Caco-2 (cell line): ENCODE data around the gene AFAP1L2. TPM values are rescaled to one million over a fixed set of nuclear protein-coding genes. Genes with fewer than 3 reads are reported as not detected.
A peak's percentile ranks its signal among the peaks of the same experiment; 100 is the strongest.

ENCODE experiments used
- BruUV-seq: library from RNA; stranded (reverse); fragments of 400-500 nt; replicated peaks from 2 replicates; lab custom pipeline; 2021; lab: Mats Ljungman, UMichigan
- CTCF ChIA-PET: fragments of 300-600 bp; sonication (Branson Sonifier 250); formaldehyde crosslinking; loops from one replicate; lab custom pipeline; 2022; ENCODE audit warnings: antibody characterized with exemption; lab: Charles Lee
- POLR2A ChIA-PET: fragments of 300-600 bp; sonication (Branson Sonifier 250); formaldehyde crosslinking; loops from one replicate; lab custom pipeline; 2022; ENCODE audit warnings: antibody characterized with exemption; lab: Charles Lee
- DNase-seq, 2 experiments: peaks; one replicate each; pipeline versions ENCODE4 v3.0.0 to v3.0.0-alpha.2; 2020 to 2022
- H3K27me3 ChIP-seq: replicated peaks from 2 replicates; pipeline ENCODE4 v1.6.0; 2011; ENCODE audit warnings: low read length; ENCODE audit not compliant: control insufficient read depth, insufficient read depth
- H3K36me3 ChIP-seq: 2 replicates; pipeline ENCODE4 v1.5.1; 2011; ENCODE audit warnings: low read length; ENCODE audit not compliant: control insufficient read depth, insufficient read depth
- H3K4me1 ChIP-seq: fragments of 250-450 bp; sonication (Bioruptor Pico); 2 replicates; pipeline ENCODE4 v1.5.1; 2020; ENCODE audit warnings: mild to moderate bottlenecking
- H3K4me3 ChIP-seq: 2 replicates; pipeline ENCODE4 v1.5.1; 2011; ENCODE audit warnings: low read depth, mild to moderate bottlenecking, control low read depth, low read length
- H3K9me3 ChIP-seq: fragments of 250-450 bp; sonication (Bioruptor Pico); 2 replicates; pipeline ENCODE4 v1.5.1; 2020; ENCODE audit warnings: mild to moderate bottlenecking, moderate library complexity
- H3K27ac Mint-ChIP-seq: one replicate; pipeline ENCODE4 v1.8.0; 2022; ENCODE audit warnings: mixed read lengths; ENCODE audit not compliant: unreplicated experiment
- H3K27me3 Mint-ChIP-seq: one replicate; pipeline ENCODE4 v1.8.0; 2022; ENCODE audit warnings: mixed read lengths; ENCODE audit not compliant: insufficient read depth, unreplicated experiment
- H3K36me3 Mint-ChIP-seq: one replicate; pipeline ENCODE4 v1.8.0; 2022; ENCODE audit warnings: mild to moderate bottlenecking, mixed read lengths; ENCODE audit not compliant: insufficient read depth, unreplicated experiment
- H3K4me1 Mint-ChIP-seq: one replicate; pipeline ENCODE4 v1.8.0; 2022; ENCODE audit warnings: low read depth, mixed read lengths; ENCODE audit not compliant: unreplicated experiment
- H3K4me3 Mint-ChIP-seq: one replicate; pipeline ENCODE4 v1.8.0; 2022; ENCODE audit warnings: mild to moderate bottlenecking, moderate library complexity, mixed read lengths; ENCODE audit not compliant: unreplicated experiment
- H3K9me3 Mint-ChIP-seq: one replicate; pipeline ENCODE4 v1.8.0; 2022; ENCODE audit warnings: mixed read lengths; ENCODE audit not compliant: unreplicated experiment
- CTCF ChIP-seq, 2 experiments: fragments of 200-600 bp in 1 of 2; IDR thresholded peaks; 1 replicate in 1 of 2; 2 replicates in 1 of 2; pipeline versions ENCODE4 v1.5.1 to v1.8.0; 2011 to 2022; ENCODE audit warnings: antibody characterized with exemption in 1 of 2, control low read depth in 1 of 2, inconsistent platforms in 1 of 2, low read depth in 1 of 2, low read length in 1 of 2, mild to moderate bottlenecking in 1 of 2, moderate library complexity in 1 of 2; ENCODE audit not compliant: insufficient read depth in 1 of 2, severe bottlenecking in 1 of 2, unreplicated experiment in 1 of 2
- intact Hi-C: fragments of 100-400 bp; cut with micrococcal nuclease; formaldehyde crosslinking; loops from one replicate; pipeline ENCODE4 v1.10.0; 2022; ENCODE audit not compliant: unreplicated experiment
- total RNA-seq: library from RNA; stranded (reverse); gene quantifications from 2 replicates; pipeline ENCODE4 v1.2.3, GENCODE V29; 2022

AFAP1L2 gene
- total RNA-seq, 1 experiment from 2014 or later: 2.3 TPM

DNA sequence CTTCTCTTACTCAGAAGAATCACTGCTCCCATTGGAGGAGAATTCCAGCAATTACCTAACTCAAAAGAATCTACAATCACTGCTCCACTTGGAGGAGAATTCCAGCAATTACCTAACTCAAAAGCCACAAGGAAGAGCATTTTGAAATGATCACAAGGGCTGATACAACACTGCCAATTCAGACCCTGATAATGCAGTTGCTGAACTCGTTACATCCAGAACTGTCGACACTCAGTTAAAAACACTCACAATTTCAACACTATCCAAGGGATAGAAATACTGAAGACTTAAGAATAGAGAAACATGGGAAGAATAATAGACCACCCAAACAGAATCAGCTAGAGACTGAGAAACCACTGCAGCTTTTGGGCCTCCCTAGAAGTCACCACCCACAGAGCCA lies 27.8 kb downstream of the AFAP1L2 start:
- Mint-ChIP-seq H3K36me3 (no peaks in the 10 kb centered on the region), H3K27me3 (no peaks in the 10 kb centered on the region), H3K4me1 (no peaks in the 10 kb centered on the region), H3K9me3 (peaks cover 10% of the 10 kb centered on the region), H3K27ac (no peak overlapping the region), H3K4me3 (no peak overlapping the region)
- CTCF ChIA-PET: no interaction called here
- no peak overlapping the region for H3K4me3 ChIP-seq
- no peaks in the 10 kb centered on the region for H3K27me3 ChIP-seq
- H3K36me3 ChIP-seq: no peaks in the 10 kb centered on the region
- intact Hi-C loops: no loop called here
- TF ChIP-seq CTCF (IDR thresholded peaks at IDR 0.05; ENCODE audit: insufficient read depth in 1 of 2, low read depth in 1 of 2, low read length in 1 of 2, severe bottlenecking in 1 of 2, unreplicated experiment in 1 of 2): no peak
- no TSS peak for BruUV-seq
- no peaks in the 10 kb centered on the region for H3K9me3 ChIP-seq
- H3K4me1 ChIP-seq: peaks cover 17% of the 10 kb centered on the region
- POLR2A ChIA-PET: no interaction called here
- DNase-seq: no peak

DNA sequence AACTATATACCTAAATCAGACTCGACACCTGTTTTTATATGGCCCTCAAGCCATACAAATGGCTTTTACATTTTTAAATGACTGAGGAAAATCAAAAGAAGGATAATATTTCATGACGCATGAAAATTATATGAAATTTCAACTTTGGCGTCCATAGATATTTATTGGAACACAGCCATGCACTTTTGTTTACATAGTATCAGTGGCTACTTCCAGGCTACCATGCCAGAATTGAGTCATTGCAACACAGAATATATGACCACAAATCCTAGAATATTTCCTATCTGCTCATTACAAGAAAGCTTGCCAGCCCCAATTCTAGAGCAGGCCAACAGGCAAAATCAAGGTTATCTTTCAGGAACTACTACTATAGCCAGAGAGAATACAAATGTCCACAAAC lies 29.3 kb downstream of the AFAP1L2 start:
- POLR2A ChIA-PET: no interaction called here
- H3K9me3 ChIP-seq: no peaks in the 10 kb centered on the region
- H3K4me3 ChIP-seq: no peak overlapping the region
- H3K36me3 Mint-ChIP-seq: no peaks in the 10 kb centered on the region
- H3K4me1 ChIP-seq: peaks cover 27% of the 10 kb centered on the region
- no peak overlapping the region for H3K4me3 Mint-ChIP-seq
- H3K27ac Mint-ChIP-seq: no peak overlapping the region
- no peak for DNase-seq
- no peak for TF ChIP-seq CTCF (IDR thresholded peaks at IDR 0.05; ENCODE audit: insufficient read depth in 1 of 2, low read depth in 1 of 2, low read length in 1 of 2, severe bottlenecking in 1 of 2, unreplicated experiment in 1 of 2)
- H3K4me1 Mint-ChIP-seq: peaks cover 8% of the 10 kb centered on the region
- H3K36me3 ChIP-seq: no peaks in the 10 kb centered on the region
- no peaks in the 10 kb centered on the region for H3K27me3 ChIP-seq
- H3K9me3 Mint-ChIP-seq: peaks cover 1% of the 10 kb centered on the region
- intact Hi-C loops: no loop called here
- CTCF ChIA-PET: interaction anchor here (1.8 kb wide), 1 partner anchor 71 kb away, joined by 5 read pairs; no protein-coding TSS in a partner anchor
- no TSS peak for BruUV-seq
- no peaks in the 10 kb centered on the region for H3K27me3 Mint-ChIP-seq

- H3K27ac Mint-ChIP-seq: peak overlapping the region; percentile 73
- no peaks in the 10 kb centered on the region for H3K27me3 Mint-ChIP-seq
- Histone ChIP-seq H3K9me3 (no peaks in the 10 kb centered on the region), H3K4me3 (no peak overlapping the region), H3K4me1 (peaks cover 27% of the 10 kb centered on the region), H3K27me3 (no peaks in the 10 kb centered on the region), H3K36me3 (no peaks in the 10 kb centered on the region)
- no peaks in the 10 kb centered on the region for H3K36me3 Mint-ChIP-seq
- H3K4me3 Mint-ChIP-seq: no peak overlapping the region
- H3K4me1 Mint-ChIP-seq: peaks cover 8% of the 10 kb centered on the region
- POLR2A ChIA-PET: no interaction called here
- BruUV-seq: no TSS peak
- no peak for DNase-seq
- H3K9me3 Mint-ChIP-seq: no peaks in the 10 kb centered on the region
- CTCF ChIA-PET: interaction anchor here (1.8 kb wide), 1 partner anchor 70 kb away, joined by 5 read pairs; no protein-coding TSS in a partner anchor
- intact Hi-C loops: no loop called here
- TF ChIP-seq CTCF (IDR thresholded peaks at IDR 0.05; ENCODE audit: insufficient read depth in 1 of 2, low read depth in 1 of 2, low read length in 1 of 2, severe bottlenecking in 1 of 2, unreplicated experiment in 1 of 2): no peak
Observed at GRCh38 chr10:114374053-114374791, 30.1 kb downstream of the AFAP1L2 start.
